GM12873 (cell line): ENCODE results near the gene SENP8.

Source experiments
- TF ChIP-seq, protein P1 (sequence below): IDR thresholded peaks from 2 replicates; pipeline ENCODE4 v1.5.1; 2012; ENCODE audit warnings: low read depth, mild to moderate bottlenecking, moderate library complexity, low read length, control low read depth; ENCODE audit not compliant: insufficient read depth; ENCODE audit errors: missing control alignments

SENP8 gene

DNA sequence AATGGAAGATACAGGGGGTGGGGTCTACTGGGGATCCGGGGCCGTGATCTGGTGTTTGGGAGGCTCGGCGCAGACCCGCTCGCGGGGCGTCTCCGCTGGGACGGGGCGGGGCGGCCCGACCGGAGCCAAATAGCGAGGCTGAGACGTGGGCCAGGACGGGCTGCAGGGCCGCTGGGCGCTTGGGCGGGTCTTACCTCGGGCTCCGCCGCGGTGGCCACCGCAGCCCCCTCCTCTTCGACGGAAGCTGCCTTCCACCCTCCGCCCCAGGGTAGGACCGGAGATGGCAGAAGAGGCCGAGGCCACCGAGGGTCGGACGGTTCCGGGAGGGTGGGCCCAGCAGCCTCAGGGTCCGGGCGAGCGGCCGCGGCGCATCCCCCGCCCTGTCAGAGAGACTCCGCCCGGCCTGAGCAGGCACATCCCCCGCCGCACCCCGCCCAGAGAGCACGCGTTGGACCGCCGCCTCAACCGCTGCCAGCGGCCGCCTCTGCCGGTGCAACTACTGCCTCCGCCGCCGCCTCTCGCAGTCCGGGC is 652 bp upstream of the SENP8 start:
- TF ChIP-seq, protein P1, sequence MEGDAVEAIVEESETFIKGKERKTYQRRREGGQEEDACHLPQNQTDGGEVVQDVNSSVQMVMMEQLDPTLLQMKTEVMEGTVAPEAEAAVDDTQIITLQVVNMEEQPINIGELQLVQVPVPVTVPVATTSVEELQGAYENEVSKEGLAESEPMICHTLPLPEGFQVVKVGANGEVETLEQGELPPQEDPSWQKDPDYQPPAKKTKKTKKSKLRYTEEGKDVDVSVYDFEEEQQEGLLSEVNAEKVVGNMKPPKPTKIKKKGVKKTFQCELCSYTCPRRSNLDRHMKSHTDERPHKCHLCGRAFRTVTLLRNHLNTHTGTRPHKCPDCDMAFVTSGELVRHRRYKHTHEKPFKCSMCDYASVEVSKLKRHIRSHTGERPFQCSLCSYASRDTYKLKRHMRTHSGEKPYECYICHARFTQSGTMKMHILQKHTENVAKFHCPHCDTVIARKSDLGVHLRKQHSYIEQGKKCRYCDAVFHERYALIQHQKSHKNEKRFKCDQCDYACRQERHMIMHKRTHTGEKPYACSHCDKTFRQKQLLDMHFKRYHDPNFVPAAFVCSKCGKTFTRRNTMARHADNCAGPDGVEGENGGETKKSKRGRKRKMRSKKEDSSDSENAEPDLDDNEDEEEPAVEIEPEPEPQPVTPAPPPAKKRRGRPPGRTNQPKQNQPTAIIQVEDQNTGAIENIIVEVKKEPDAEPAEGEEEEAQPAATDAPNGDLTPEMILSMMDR = no peak

DNA sequence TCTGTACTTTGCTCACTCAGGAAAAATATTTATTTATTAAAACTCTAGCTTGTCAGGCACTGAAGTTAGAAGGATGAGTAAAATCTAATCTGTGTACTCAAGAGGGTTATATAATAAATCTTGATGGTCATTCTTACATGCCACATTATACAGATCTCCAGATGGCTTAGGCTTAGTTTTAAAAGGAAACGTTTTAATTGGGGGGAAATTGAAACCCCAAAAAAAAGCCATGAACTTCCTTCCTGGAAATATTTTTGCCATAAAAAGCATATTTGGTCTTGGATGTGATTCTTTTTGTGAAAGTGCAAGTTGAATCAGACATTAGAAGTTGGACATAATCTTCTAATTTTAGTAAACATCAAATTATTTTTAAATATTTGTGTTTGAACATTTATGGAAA is 6.0 kb downstream of the SENP8 start:
- TF ChIP-seq, protein P1 = no peak

DNA sequence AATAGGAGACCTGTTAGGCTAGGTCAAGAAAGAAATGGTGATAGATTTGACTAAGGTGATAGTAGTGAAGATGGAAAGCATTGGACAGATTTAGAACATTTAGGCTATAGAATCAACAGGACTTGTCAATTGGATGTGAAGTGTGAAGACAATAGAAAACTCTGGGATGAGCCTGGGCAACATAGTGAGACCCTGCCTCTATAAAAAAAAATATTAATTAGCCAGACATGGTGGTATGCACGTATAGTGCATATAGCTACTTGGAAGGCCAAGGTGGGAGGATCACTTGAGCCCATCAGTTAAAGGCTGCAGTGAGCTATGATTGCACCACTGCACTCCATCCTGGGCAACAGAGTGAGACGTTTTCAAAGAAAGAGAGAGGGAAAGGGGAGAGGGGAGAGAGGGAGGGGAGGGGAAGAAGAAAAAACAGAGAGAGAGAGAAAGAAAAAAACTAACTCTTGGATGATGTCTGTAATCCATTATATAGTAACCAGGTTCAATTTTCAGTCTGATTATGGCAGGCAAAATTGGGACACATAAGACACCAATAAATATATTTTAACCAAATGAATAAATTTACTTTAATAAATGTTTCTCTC is 9.6 kb downstream of the SENP8 start:
- TF ChIP-seq, protein P1 = no peak

DNA sequence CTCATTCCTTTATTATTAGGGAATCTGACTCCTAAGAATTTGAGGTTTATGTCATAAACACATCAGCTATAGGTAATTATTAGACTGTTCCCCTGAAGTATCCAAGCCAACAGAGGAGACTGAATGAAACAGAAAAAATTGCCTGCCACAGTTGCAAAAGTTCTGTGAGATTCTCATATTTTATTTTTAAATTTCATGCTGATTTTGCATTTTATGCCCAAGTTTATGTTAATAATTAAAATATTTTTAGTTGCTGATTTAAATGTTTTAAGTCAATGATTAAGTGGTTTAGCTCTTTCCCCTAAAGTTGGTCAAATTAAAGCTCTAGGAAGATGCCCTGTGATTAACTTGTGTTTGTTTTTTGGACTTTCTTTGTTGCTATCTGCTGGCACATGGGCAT is 10.2 kb downstream of the SENP8 start:
- TF ChIP-seq, protein P1 = no peak

DNA sequence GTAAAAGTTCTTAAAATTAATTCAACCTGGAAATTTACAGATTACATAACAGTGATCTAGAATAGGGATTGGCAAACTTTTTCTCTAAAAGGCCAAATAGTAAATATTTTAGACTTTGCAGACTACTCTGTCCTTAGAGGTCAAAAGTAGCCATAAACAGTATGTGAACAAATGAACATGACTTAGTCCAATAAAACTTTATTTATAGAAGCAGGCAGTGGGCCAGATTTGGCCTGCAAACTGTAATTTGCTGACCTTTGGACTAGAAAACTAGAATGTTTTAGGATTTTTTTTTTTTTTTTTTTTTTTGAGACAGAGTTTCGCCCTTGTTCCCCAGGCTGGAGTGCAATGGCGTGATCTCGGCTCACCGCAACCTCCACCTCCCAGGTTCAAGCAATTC is 12.1 kb downstream of the SENP8 start:
- TF ChIP-seq, protein P1 = no peak

DNA sequence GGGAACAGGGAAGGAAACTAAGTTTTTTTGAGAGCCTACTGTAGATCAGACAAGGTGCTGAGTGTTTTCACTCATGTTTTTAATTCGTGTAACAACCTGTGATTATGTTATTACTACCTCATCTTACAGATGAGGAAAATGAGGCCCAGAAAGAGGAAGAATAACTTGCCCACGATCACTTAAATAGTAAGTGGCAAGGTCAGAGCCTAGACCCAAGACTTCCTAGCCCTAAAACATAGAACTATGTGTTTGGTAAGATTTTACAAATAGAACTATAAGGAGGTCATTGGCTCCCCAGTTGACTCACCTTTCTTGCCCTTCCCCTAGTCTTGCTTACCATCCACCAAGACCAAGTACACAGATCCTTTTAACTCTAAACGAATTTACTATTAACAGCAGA is 13.7 kb downstream of the SENP8 start:
- TF ChIP-seq, protein P1 = no peak

DNA sequence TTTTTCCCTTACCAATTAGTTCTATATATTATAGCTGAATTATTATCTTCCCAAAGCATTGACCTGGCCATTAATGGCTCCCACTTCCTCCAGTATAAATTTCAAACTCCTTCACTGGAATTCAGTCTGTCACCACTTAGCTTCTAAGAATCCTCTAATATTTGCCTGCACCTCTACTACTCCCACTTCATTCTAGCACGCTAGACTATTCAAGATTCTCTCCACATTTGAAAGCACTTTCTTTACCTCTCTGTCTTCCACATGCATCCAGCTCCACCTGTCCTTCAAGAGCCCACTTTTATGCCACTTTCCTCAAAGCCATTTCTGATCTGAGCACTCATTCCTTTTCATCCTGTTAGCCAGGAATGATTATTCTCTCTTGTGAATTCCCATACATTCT is 15.0 kb downstream of the SENP8 start:
- TF ChIP-seq, protein P1 = no peak
